ENCODE results near the gene STIM1.
A peak's percentile ranks its signal among the peaks of the same experiment; 100 is the strongest.

Gene STIM1

GRCh38 chr11:3824714-3825472, 30.6 kb upstream of the STIM1 start:
- no peak for DNase-seq (ENCODE audit: extremely low read depth, low read depth)
- TF ChIP-seq CTCF (IDR thresholded peaks at IDR 0.05; ENCODE audit: low read depth, low read length): peak; percentile 43

GRCh38 chr11:3825473-3826154, 29.9 kb upstream of the STIM1 start:
- no peak for TF ChIP-seq CTCF (IDR thresholded peaks at IDR 0.05; ENCODE audit: low read depth, low read length)
- DNase-seq (ENCODE audit: extremely low read depth, low read depth): no peak

- no peak for TF ChIP-seq CTCF (IDR thresholded peaks at IDR 0.05; ENCODE audit: low read depth, low read length)
- DNase-seq (ENCODE audit: extremely low read depth, low read depth): no peak
These were observed 28.7 kb upstream of the STIM1 start for GRCh38 chr11:3826721-3827120.

GRCh38 chr11:3827434-3828186, 27.9 kb upstream of the STIM1 start:
- DNase-seq (ENCODE audit: extremely low read depth, low read depth): no peak
- no peak for TF ChIP-seq CTCF (IDR thresholded peaks at IDR 0.05; ENCODE audit: low read depth, low read length)

- no peak for DNase-seq (ENCODE audit: extremely low read depth, low read depth)
- TF ChIP-seq CTCF (IDR thresholded peaks at IDR 0.05; ENCODE audit: low read depth, low read length): no peak
These were observed 25.4 kb upstream of the STIM1 start for GRCh38 chr11:3830088-3830487.

GRCh38 chr11:3830730-3831129, 24.7 kb upstream of the STIM1 start:
- no peak for DNase-seq (ENCODE audit: extremely low read depth, low read depth)
- no peak for TF ChIP-seq CTCF (IDR thresholded peaks at IDR 0.05; ENCODE audit: low read depth, low read length)

Data from AG09319 (cell line).